ENCODE measurements around the gene PTGES.

Gene PTGES

DNA sequence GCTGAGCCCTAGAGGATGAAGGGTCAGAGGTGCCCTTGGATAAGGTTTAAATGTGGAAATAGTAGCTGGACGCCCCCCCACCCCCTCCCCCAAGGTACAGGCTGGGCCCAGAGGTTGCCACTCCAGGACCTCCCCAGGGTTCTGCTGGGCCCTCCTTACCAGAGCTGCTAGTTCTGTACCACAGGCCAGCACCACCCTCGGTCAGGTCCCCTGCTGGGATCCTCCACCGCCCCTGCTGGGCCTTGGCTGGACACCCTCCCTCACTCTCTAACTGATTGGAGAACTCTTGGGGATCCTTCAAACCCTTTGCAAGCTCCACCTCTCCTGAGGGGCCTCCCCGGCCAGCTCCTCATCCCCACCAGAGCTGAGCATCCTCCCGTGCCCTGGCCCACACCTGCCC is 34.9 kb downstream of the PTGES start:
- H3K27ac ChIP-seq (ENCODE audit: low read depth, low read length, severe bottlenecking), result no peak overlapping the region
- no peaks in the 10 kb centered on the region for H3K36me3 ChIP-seq (ENCODE audit: control insufficient read depth, insufficient read depth, low read length)
- no peaks in the 10 kb centered on the region for H3K9me3 ChIP-seq (ENCODE audit: control insufficient read depth, low read length)
- H3K4me1 ChIP-seq (ENCODE audit: control insufficient read depth, insufficient read depth, low read length, poor library complexity, severe bottlenecking), result no peaks in the 10 kb centered on the region
- 78 to 91% methylated on average over 4 to 5 of the region's 5 CpGs for WGBS, 2 experiments (ENCODE audit: insufficient coverage in 2 of 2)
- no peak overlapping the region for H3K4me3 ChIP-seq (ENCODE audit: extremely low read depth, insufficient read depth, low read length, poor library complexity, severe bottlenecking)

DNA sequence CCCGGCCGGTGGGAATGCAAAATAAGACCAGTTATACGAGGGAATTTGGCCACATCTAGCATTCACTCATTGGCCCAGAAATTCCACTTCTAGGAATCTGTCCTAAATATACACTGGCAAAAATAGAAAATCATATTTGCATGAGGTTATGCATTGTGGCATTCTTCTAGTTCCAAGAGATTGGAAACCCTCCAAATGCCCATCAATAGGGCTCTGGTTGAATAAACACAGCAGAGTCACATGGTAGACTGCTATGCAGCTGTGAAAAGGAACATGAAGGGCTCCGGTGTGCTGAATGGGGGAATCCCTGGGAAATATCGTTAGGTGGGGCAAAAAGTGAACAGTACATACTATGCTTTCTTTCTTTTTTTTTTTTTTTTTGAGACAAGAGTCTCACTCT is 36.8 kb downstream of the PTGES start:
- Histone ChIP-seq H3K27ac (ENCODE audit: low read depth, low read length, severe bottlenecking) (no peak overlapping the region), H3K36me3 (ENCODE audit: control insufficient read depth, insufficient read depth, low read length) (no peaks in the 10 kb centered on the region), H3K9me3 (ENCODE audit: control insufficient read depth, low read length) (no peaks in the 10 kb centered on the region), H3K4me1 (ENCODE audit: control insufficient read depth, insufficient read depth, low read length, poor library complexity, severe bottlenecking) (peaks cover 13% of the 10 kb centered on the region), H3K4me3 (ENCODE audit: extremely low read depth, insufficient read depth, low read length, poor library complexity, severe bottlenecking) (no peak overlapping the region)
- WGBS, 2 experiments (ENCODE audit: insufficient coverage in 2 of 2), result 92 to 94% methylated on average over 2 to 3 of the region's 5 CpGs

- Histone ChIP-seq H3K9me3 (ENCODE audit: control insufficient read depth, low read length) (no peaks in the 10 kb centered on the region), H3K27ac (ENCODE audit: low read depth, low read length, severe bottlenecking) (no peak overlapping the region), H3K4me1 (ENCODE audit: control insufficient read depth, insufficient read depth, low read length, poor library complexity, severe bottlenecking) (peaks cover 13% of the 10 kb centered on the region), H3K36me3 (ENCODE audit: control insufficient read depth, insufficient read depth, low read length) (no peaks in the 10 kb centered on the region), H3K4me3 (ENCODE audit: extremely low read depth, insufficient read depth, low read length, poor library complexity, severe bottlenecking) (no peak overlapping the region)
- WGBS, 2 experiments (ENCODE audit: insufficient coverage in 2 of 2), result 96 to 97% methylated on average over 9 to 10 of the region's 15 CpGs
Observed at GRCh38 chr9:129714511-129715061, 38.3 kb downstream of the PTGES start.

GRCh38 chr9:129713402-129713679 is 39.5 kb downstream of the PTGES start:
- Histone ChIP-seq H3K27ac (ENCODE audit: low read depth, low read length, severe bottlenecking) (no peak overlapping the region), H3K9me3 (ENCODE audit: control insufficient read depth, low read length) (no peaks in the 10 kb centered on the region), H3K4me3 (ENCODE audit: extremely low read depth, insufficient read depth, low read length, poor library complexity, severe bottlenecking) (no peak overlapping the region), H3K36me3 (ENCODE audit: control insufficient read depth, insufficient read depth, low read length) (no peaks in the 10 kb centered on the region), H3K4me1 (ENCODE audit: control insufficient read depth, insufficient read depth, low read length, poor library complexity, severe bottlenecking) (peaks cover 13% of the 10 kb centered on the region)
- 92 to 94% methylated on average over 8 to 9 of the region's 10 CpGs for WGBS, 2 experiments (ENCODE audit: insufficient coverage in 2 of 2)

DNA sequence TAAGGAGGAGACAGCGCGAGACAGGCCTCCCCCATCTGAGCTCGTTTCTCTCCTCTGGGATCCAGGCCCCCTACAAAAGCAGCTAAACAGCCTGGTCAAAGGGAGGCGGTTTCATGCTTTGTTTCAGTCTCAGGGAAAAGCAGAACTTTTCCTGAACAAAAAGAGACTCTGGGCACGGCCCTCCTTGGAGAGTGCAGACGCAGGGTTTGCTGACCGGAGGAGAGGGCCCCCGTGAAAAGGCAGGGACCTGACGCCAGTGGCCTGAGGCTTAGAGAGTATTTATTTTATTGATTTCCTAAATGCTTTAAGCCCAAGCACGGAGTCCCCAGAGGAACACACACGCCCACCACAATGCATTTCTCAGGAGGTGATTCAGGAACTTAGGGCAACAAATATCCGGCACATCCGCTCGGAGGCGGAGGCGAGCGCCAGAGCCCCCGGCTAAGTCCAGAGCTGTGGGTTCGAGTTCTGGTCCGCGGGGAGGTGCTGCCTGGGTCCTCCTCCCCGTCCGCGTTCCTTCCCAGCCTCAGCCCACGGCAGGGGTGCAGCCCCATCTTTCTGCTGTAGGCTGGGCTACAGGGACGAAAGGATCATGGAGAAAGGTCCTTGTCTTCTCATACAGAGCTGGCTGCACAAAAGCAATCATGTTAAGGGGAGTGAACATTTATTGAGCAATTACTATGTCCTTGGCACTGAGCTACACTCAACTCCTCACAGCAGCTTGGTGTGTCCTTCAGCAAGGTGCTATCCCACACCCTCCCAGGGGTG is 40.0 kb downstream of the PTGES start:
- H3K27ac ChIP-seq (ENCODE audit: low read depth, low read length, severe bottlenecking), result peak overlapping the region; percentile 63
- H3K4me3 ChIP-seq (ENCODE audit: extremely low read depth, insufficient read depth, low read length, poor library complexity, severe bottlenecking), result no peak overlapping the region
- peaks cover 13% of the 10 kb centered on the region for H3K4me1 ChIP-seq (ENCODE audit: control insufficient read depth, insufficient read depth, low read length, poor library complexity, severe bottlenecking)
- no peaks in the 10 kb centered on the region for H3K36me3 ChIP-seq (ENCODE audit: control insufficient read depth, insufficient read depth, low read length)
- WGBS, 2 experiments (ENCODE audit: insufficient coverage in 2 of 2), result 80 to 87% methylated on average over 23 to 26 of the region's 26 CpGs
- no peaks in the 10 kb centered on the region for H3K9me3 ChIP-seq (ENCODE audit: control insufficient read depth, low read length)

DNA sequence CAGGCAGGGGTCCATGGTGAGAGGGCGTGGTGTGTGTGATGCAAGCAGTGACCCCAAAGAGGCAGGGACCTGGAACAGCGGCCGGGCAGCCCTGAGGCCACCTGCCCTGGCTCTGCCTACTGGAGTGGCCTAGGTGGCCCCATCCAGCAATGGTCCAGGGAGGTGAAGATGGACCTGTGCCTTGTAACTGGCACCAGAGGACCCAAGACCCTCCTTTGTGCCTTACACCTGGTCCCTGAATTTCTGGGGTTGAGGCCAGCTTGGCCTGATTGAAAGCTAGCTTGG is 42.7 kb downstream of the PTGES start:
- Histone ChIP-seq H3K4me3 (ENCODE audit: extremely low read depth, insufficient read depth, low read length, poor library complexity, severe bottlenecking) (no peak overlapping the region), H3K27ac (ENCODE audit: low read depth, low read length, severe bottlenecking) (no peak overlapping the region), H3K4me1 (ENCODE audit: control insufficient read depth, insufficient read depth, low read length, poor library complexity, severe bottlenecking) (peaks cover 13% of the 10 kb centered on the region), H3K9me3 (ENCODE audit: control insufficient read depth, low read length) (no peaks in the 10 kb centered on the region), H3K36me3 (ENCODE audit: control insufficient read depth, insufficient read depth, low read length) (no peaks in the 10 kb centered on the region)
- WGBS, 2 experiments (ENCODE audit: insufficient coverage in 2 of 2), result 95 to 97% methylated on average over 3 of the region's 3 CpGs

DNA sequence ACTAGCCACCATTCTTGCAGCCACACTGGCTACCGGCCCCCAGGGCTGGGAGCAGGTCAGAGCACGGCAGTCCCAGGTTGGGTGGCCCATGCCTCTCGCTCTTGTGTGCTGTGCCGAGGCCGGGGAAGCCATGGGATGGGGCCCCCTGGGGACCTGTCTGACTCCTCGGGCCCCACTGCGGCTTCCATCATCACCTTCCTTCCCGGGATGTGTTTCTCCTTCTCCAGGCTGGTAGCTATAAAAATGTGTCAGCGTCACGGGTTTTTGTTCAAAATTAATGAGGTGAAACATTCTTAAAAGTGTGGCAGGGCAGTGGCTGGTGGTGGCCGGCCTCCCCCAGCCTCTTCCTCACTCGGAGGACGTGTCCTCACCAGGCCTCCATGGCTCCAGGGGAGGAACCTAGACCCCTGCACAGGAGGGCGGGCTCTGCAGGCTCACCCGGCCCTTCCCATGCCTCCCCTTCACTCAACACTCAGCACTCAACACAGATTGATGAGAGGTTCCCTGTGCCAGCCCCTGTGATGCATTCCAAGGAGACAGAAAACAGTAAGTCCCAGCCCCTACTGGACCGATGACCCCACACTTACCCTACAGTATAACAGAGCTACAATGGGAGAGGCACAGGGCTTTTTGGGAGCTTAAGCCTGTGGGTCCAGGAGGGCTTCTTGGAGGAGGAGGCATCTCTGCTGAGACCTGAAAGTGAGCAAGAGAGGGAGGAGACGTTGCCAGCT is 43.2 kb downstream of the PTGES start:
- Histone ChIP-seq H3K36me3 (ENCODE audit: control insufficient read depth, insufficient read depth, low read length) (no peaks in the 10 kb centered on the region), H3K4me3 (ENCODE audit: extremely low read depth, insufficient read depth, low read length, poor library complexity, severe bottlenecking) (no peak overlapping the region), H3K9me3 (ENCODE audit: control insufficient read depth, low read length) (no peaks in the 10 kb centered on the region), H3K27ac (ENCODE audit: low read depth, low read length, severe bottlenecking) (peak overlapping the region; percentile 29), H3K4me1 (ENCODE audit: control insufficient read depth, insufficient read depth, low read length, poor library complexity, severe bottlenecking) (peaks cover 13% of the 10 kb centered on the region)
- WGBS, 2 experiments (ENCODE audit: insufficient coverage in 2 of 2), result 90 to 91% methylated on average over 8 to 13 of the region's 17 CpGs

DNA sequence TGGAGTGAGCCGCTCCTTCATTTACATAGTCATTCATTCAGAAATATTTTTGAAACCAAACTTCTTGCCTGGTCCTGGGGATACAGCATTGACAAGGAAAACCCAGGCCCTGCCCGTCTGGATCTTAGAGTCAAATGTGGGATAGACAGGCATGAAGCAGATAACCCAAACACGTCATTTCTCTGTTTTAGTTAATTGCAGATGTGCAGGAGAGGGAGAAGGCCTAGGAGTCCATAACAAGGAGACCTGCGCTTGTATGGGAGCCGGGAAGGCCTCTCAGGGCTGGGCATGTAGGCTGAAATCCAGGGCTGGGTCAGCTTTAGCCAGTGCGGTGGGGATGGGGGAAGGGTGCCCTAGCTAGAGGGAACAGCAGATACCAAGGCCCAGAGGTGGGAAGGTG is 44.0 kb downstream of the PTGES start:
- peak overlapping the region; percentile 49 for H3K27ac ChIP-seq (ENCODE audit: low read depth, low read length, severe bottlenecking)
- WGBS, 2 experiments (ENCODE audit: insufficient coverage in 2 of 2), result 82 to 84% methylated on average over 5 of the region's 6 CpGs
- H3K4me3 ChIP-seq (ENCODE audit: extremely low read depth, insufficient read depth, low read length, poor library complexity, severe bottlenecking), result no peak overlapping the region
- H3K36me3 ChIP-seq (ENCODE audit: control insufficient read depth, insufficient read depth, low read length), result no peaks in the 10 kb centered on the region
- no peaks in the 10 kb centered on the region for H3K9me3 ChIP-seq (ENCODE audit: control insufficient read depth, low read length)
- H3K4me1 ChIP-seq (ENCODE audit: control insufficient read depth, insufficient read depth, low read length, poor library complexity, severe bottlenecking), result peaks cover 13% of the 10 kb centered on the region

DNA sequence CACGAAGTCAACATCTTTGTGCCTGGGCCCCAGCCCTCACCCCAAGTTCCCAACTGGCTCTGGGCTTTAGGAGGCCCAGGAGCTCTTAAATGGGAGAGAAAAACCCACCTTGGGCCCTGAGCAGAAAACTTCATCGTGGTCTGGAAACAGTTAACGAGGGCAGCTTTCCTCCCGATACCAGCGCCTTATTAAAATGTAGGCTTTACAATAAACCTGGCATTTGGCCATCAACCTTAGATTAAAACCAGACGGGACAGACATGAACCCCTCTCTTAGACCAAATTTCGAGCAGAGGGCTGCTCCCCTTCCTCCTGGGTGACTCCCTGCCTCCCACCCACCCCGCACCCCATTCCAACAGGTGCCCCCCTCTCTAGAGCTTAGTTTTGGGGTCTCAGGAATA is 48.0 kb downstream of the PTGES start:
- no peaks in the 10 kb centered on the region for H3K9me3 ChIP-seq (ENCODE audit: control insufficient read depth, low read length)
- no peak overlapping the region for H3K27ac ChIP-seq (ENCODE audit: low read depth, low read length, severe bottlenecking)
- H3K36me3 ChIP-seq (ENCODE audit: control insufficient read depth, insufficient read depth, low read length), result no peaks in the 10 kb centered on the region
- WGBS, 2 experiments (ENCODE audit: insufficient coverage in 2 of 2), result 92 to 95% methylated on average over 7 of the region's 8 CpGs
- H3K4me1 ChIP-seq (ENCODE audit: control insufficient read depth, insufficient read depth, low read length, poor library complexity, severe bottlenecking), result no peaks in the 10 kb centered on the region
- H3K4me3 ChIP-seq (ENCODE audit: extremely low read depth, insufficient read depth, low read length, poor library complexity, severe bottlenecking), result no peak overlapping the region

GRCh38 chr9:129703667-129704355 is 49.0 kb downstream of the PTGES start:
- H3K27ac ChIP-seq (ENCODE audit: low read depth, low read length, severe bottlenecking), result no peak overlapping the region
- no peaks in the 10 kb centered on the region for H3K9me3 ChIP-seq (ENCODE audit: control insufficient read depth, low read length)
- no peaks in the 10 kb centered on the region for H3K4me1 ChIP-seq (ENCODE audit: control insufficient read depth, insufficient read depth, low read length, poor library complexity, severe bottlenecking)
- no peak overlapping the region for H3K4me3 ChIP-seq (ENCODE audit: extremely low read depth, insufficient read depth, low read length, poor library complexity, severe bottlenecking)
- H3K36me3 ChIP-seq (ENCODE audit: control insufficient read depth, insufficient read depth, low read length), result no peaks in the 10 kb centered on the region
- WGBS, 2 experiments (ENCODE audit: insufficient coverage in 2 of 2), result 89 to 95% methylated on average over 16 of the region's 17 CpGs
